CD14-positive monocyte (primary cell): ENCODE measurements around the gene CENPT. TPM values are rescaled to one million over a fixed set of nuclear protein-coding genes. Genes with fewer than 3 reads are reported as not detected.

Experiments used
- DNase-seq, 3 donors: peaks; one replicate each; pipeline ENCODE4 v3.0.0-alpha.2; 2011 to 2022
- H2AFZ ChIP-seq: 2 replicates; pipeline ENCODE4 v1.6.0; 2012; ENCODE audit warnings: mild to moderate bottlenecking, low read depth, low read length, inconsistent platforms; ENCODE audit not compliant: insufficient read depth, poor library complexity, severe bottlenecking
- H3K27ac ChIP-seq, 2 donors: 1 replicate in 1 of 2; 2 replicates in 1 of 2; pipeline ENCODE4 v1.5.1; 2012 to 2013; ENCODE audit warnings: low read length in 2 of 2, control low read depth in 1 of 2, inconsistent platforms in 1 of 2, low read depth in 1 of 2, mild to moderate bottlenecking in 1 of 2
- H3K27me3 ChIP-seq, 2 donors: one replicate each; pipeline versions ENCODE4 v1.6.0 to v1.6.1; 2011 to 2013; ENCODE audit warnings: low read length in 2 of 2; ENCODE audit not compliant: control insufficient read depth in 2 of 2, insufficient read depth in 2 of 2
- H3K36me3 ChIP-seq, 2 donors: replicated peaks in 1 of 2; 1 replicate in 1 of 2; 2 replicates in 1 of 2; pipeline versions ENCODE4 v1.5.1 to v1.6.1; 2012 to 2013; ENCODE audit warnings: low read length in 2 of 2, control low read depth in 1 of 2, inconsistent platforms in 1 of 2, mild to moderate bottlenecking in 1 of 2; ENCODE audit not compliant: insufficient read depth in 2 of 2, control insufficient read depth in 1 of 2
- H3K4me1 ChIP-seq, 2 donors: 1 replicate in 1 of 2; 2 replicates in 1 of 2; pipeline versions ENCODE4 v1.5.1 to v1.6.1; 2012 to 2013; ENCODE audit warnings: low read length in 2 of 2, control low read depth in 1 of 2, inconsistent platforms in 1 of 2, mild to moderate bottlenecking in 1 of 2, moderate library complexity in 1 of 2; ENCODE audit not compliant: insufficient read depth in 2 of 2, control insufficient read depth in 1 of 2
- H3K4me2 ChIP-seq: replicated peaks from 2 replicates; pipeline ENCODE3; 2012; ENCODE audit warnings: low read length, moderate library complexity, mild to moderate bottlenecking; ENCODE audit not compliant: poor library complexity, severe bottlenecking; ENCODE audit errors: extremely low read depth
- H3K4me3 ChIP-seq, 3 experiments: fragments of 200-600 bp in 1 of 3; sonication (generic) in 1 of 3; replicated peaks in 1 of 3; 1 replicate in 2 of 3; 2 replicates in 1 of 3; pipeline ENCODE4 v1.5.1; 2011 to 2013; ENCODE audit warnings: low read length in 3 of 3, mild to moderate bottlenecking in 3 of 3, control low read depth in 2 of 3, low read depth in 2 of 3, inconsistent platforms in 1 of 3, moderate library complexity in 1 of 3
- H3K79me2 ChIP-seq: 2 replicates; pipeline ENCODE4 v1.6.0; 2012; ENCODE audit warnings: mild to moderate bottlenecking, control low read depth, inconsistent platforms, low read length, moderate library complexity; ENCODE audit not compliant: insufficient read depth
- H3K9ac ChIP-seq: 2 replicates; pipeline ENCODE4 v1.6.0; 2017; ENCODE audit warnings: low read length, mild to moderate bottlenecking; ENCODE audit not compliant: insufficient read depth, poor library complexity, severe bottlenecking
- H3K9me3 ChIP-seq, 2 donors: replicated peaks in 1 of 2; 1 replicate in 1 of 2; 2 replicates in 1 of 2; pipeline versions ENCODE4 v1.5.1 to v1.6.1; 2012 to 2013; ENCODE audit warnings: low read length in 2 of 2, control low read depth in 1 of 2; ENCODE audit not compliant: control insufficient read depth in 1 of 2, insufficient read depth in 1 of 2
- H4K20me1 ChIP-seq: 2 replicates; pipeline ENCODE4 v1.6.0; 2012; ENCODE audit warnings: mild to moderate bottlenecking, low read length, control low read depth, moderate library complexity; ENCODE audit not compliant: insufficient read depth
- H3K27ac Mint-ChIP-seq, 7 donors: one replicate each; pipeline ENCODE4 v1.8.0; 2020; ENCODE audit warnings: mild to moderate bottlenecking in 7 of 7, mixed read lengths in 7 of 7, moderate library complexity in 6 of 7, inconsistent platforms in 2 of 7
- H3K27me3 Mint-ChIP-seq, 3 donors: one replicate each; pipeline ENCODE4 v1.8.0; 2021 to 2022; ENCODE audit warnings: low read depth in 3 of 3, mild to moderate bottlenecking in 3 of 3, mixed read lengths in 3 of 3, moderate library complexity in 3 of 3, inconsistent platforms in 1 of 3
- H3K36me3 Mint-ChIP-seq, 2 donors: one replicate each; pipeline ENCODE4 v1.8.0; 2020; ENCODE audit warnings: mixed read lengths in 2 of 2, inconsistent platforms in 1 of 2, mild to moderate bottlenecking in 1 of 2
- H3K4me1 Mint-ChIP-seq: one replicate; pipeline ENCODE4 v1.8.0; 2020; ENCODE audit warnings: mild to moderate bottlenecking, mixed read lengths
- H3K4me3 Mint-ChIP-seq, 2 donors: one replicate each; pipeline ENCODE4 v1.8.0; 2020; ENCODE audit warnings: mild to moderate bottlenecking in 2 of 2, mixed read lengths in 2 of 2, moderate library complexity in 1 of 2
- H3K9me3 Mint-ChIP-seq, 7 donors: one replicate each; pipeline ENCODE4 v1.8.0; 2020 to 2022; ENCODE audit warnings: mixed read lengths in 7 of 7, mild to moderate bottlenecking in 6 of 7, moderate library complexity in 6 of 7, inconsistent platforms in 2 of 7
- CTCF ChIP-seq: fragments of 200-600 bp; IDR thresholded peaks from one replicate; pipeline ENCODE4 v1.8.0; 2022; ENCODE audit warnings: antibody characterized with exemption, mild to moderate bottlenecking
- WGBS: methylation state at CpG from one replicate; pipeline ENCODE4 v1.1.5; 2013; ENCODE audit warnings: missing lambda C conversion rate; ENCODE audit not compliant: insufficient coverage; 5-methylcytosine and 5-hydroxymethylcytosine counted together
- intact Hi-C, 2 donors: fragments of 100-400 bp; cut with micrococcal nuclease; formaldehyde crosslinking; loops; one replicate each; pipeline versions ENCODE4 v1.15.0 to v1.15.1; 2023
- polyA plus RNA-seq, 3 donors: library from polyadenylated mRNA; depleted of rRNA in 1 of 3; unstranded in 2 of 3; stranded (reverse) in 1 of 3; fragments of 300-500 nt in 2 of 3; fragments of >200 nt in 1 of 3; fragmentation: Illumina TruSeq in 2 of 3; gene quantifications; 1 replicate in 2 of 3; 2 replicates in 1 of 3; pipeline ENCODE4 v1.2.3, GENCODE V29; 2012 to 2021

CENPT gene
- polyA plus RNA-seq, 3 donors: 8.3 to 120 (median 12.4) TPM

GRCh38 chr16:67883146-67883871, 35.8 kb upstream of the CENPT start:
- Histone ChIP-seq H2AFZ (no peak overlapping the region), H3K27ac (peak overlapping the region in 1 of 2 donors; percentile 14), H3K79me2 (no peaks in the 10 kb centered on the region), H3K9ac (no peak overlapping the region), H3K9me3 (no peaks in the 10 kb centered on the region), H3K27me3 (no peaks in the 10 kb centered on the region), H4K20me1 (peaks cover 3% of the 10 kb centered on the region), H3K36me3 (peaks cover 81 to 89% of the 10 kb centered on the region in 2 donors), H3K4me3 (no peak overlapping the region), H3K4me1 (no peaks in the 10 kb centered on the region), H3K4me2 (no peak overlapping the region)
- no peak for DNase-seq
- Mint-ChIP-seq H3K4me3 (no peak overlapping the region), H3K4me1 (no peaks in the 10 kb centered on the region), H3K36me3 (peaks cover 65 to 89% of the 10 kb centered on the region in 2 donors), H3K27me3 (peaks cover 0 to 2% (median 2%) of the 10 kb centered on the region in 3 donors), H3K9me3 (no peaks in the 10 kb centered on the region), H3K27ac (peak overlapping the region in 5 of 7 donors; percentile 42 to 63 (median 54))
- 90% methylated on average over 2 of the region's 6 CpGs for WGBS
- intact Hi-C loops: loop anchor here (2.0 to 10.0 kb wide), 3 partner anchors 179 to 351 kb away; partner anchors contain the start of gene ESRP2 (in 1 of the 2)
- no peak for TF ChIP-seq CTCF

- 96% methylated on average over 9 of the region's 18 CpGs for WGBS
- peaks cover 73 to 96% of the 10 kb centered on the region in 2 donors for H3K36me3 Mint-ChIP-seq
These were observed 35.1 kb upstream of the CENPT start for GRCh38 chr16:67882374-67883145.

More at GRCh38 chr16:67882374-67883145, 35.1 kb upstream of the CENPT start:
- peaks cover 0 to 2% (median 2%) of the 10 kb centered on the region in 3 donors for H3K27me3 Mint-ChIP-seq
- no peak for TF ChIP-seq CTCF
- peak overlapping the region in 3 of 7 donors; percentile 35 to 64 (median 55) for H3K27ac Mint-ChIP-seq
- H3K9ac ChIP-seq: no peak overlapping the region
- H3K36me3 ChIP-seq: peaks cover 88 to 97% of the 10 kb centered on the region in 2 donors
- no peak for DNase-seq
- no peaks in the 10 kb centered on the region for H3K4me1 ChIP-seq
- H4K20me1 ChIP-seq: peaks cover 3% of the 10 kb centered on the region
- no peaks in the 10 kb centered on the region for H3K9me3 ChIP-seq
- intact Hi-C loops: loop anchor here (2.0 to 10.0 kb wide), 3 partner anchors 180 to 352 kb away; partner anchors contain the start of gene ESRP2 (in 1 of the 2)
- H3K27me3 ChIP-seq: no peaks in the 10 kb centered on the region
- H3K9me3 Mint-ChIP-seq: no peaks in the 10 kb centered on the region
- H3K27ac ChIP-seq: no peak overlapping the region
- no peak overlapping the region for H2AFZ ChIP-seq
- no peak overlapping the region for H3K4me3 Mint-ChIP-seq
- H3K79me2 ChIP-seq: no peaks in the 10 kb centered on the region
- no peak overlapping the region for H3K4me3 ChIP-seq
- H3K4me2 ChIP-seq: no peak overlapping the region
- H3K4me1 Mint-ChIP-seq: no peaks in the 10 kb centered on the region
